Measurements from ENCODE around the gene VAPB.

The VAPB gene

GRCh38 chr20:58381627-58382026, 7.4 kb upstream of the VAPB start:
- DNase-seq, result no peak

GRCh38 chr20:58382096-58382495, 6.9 kb upstream of the VAPB start:
- DNase-seq, result no peak

- no peak for DNase-seq
Measured at GRCh38 chr20:58384821-58385220, 4.2 kb upstream of the VAPB start.

GRCh38 chr20:58388028-58388601, 914 bp upstream of the VAPB start:
- DNase-seq, result no peak

- DNase-seq, result no peak
Measured at GRCh38 chr20:58389324-58389967, 417 bp downstream of the VAPB start.

GRCh38 chr20:58389968-58390658, 1.1 kb downstream of the VAPB start:
- DNase-seq, result no peak

GRCh38 chr20:58390659-58391035, 1.6 kb downstream of the VAPB start:
- DNase-seq, result no peak

- DNase-seq, result no peak
Measured at GRCh38 chr20:58392286-58392685, 3.3 kb downstream of the VAPB start.

- no peak for DNase-seq
Measured at GRCh38 chr20:58393299-58393698, 4.3 kb downstream of the VAPB start.

GRCh38 chr20:58394801-58395200, 5.8 kb downstream of the VAPB start:
- DNase-seq, result no peak

GRCh38 chr20:58395604-58396003, 6.6 kb downstream of the VAPB start:
- no peak for DNase-seq

- DNase-seq, result no peak
Measured at GRCh38 chr20:58397429-58397828, 8.4 kb downstream of the VAPB start.

- DNase-seq, result no peak
Measured at GRCh38 chr20:58398254-58398653, 9.2 kb downstream of the VAPB start.

- DNase-seq, result no peak
Measured at GRCh38 chr20:58399926-58400325, 10.9 kb downstream of the VAPB start.

GRCh38 chr20:58401162-58401561, 12.1 kb downstream of the VAPB start:
- DNase-seq, result no peak

- DNase-seq, result no peak
Measured at GRCh38 chr20:58402305-58402704, 13.3 kb downstream of the VAPB start.

- DNase-seq, result no peak
Measured at GRCh38 chr20:58402827-58403226, 13.8 kb downstream of the VAPB start.

GRCh38 chr20:58403272-58403671, 14.2 kb downstream of the VAPB start:
- DNase-seq, result no peak

GRCh38 chr20:58405504-58406291, 16.7 kb downstream of the VAPB start:
- DNase-seq, result no peak

GRCh38 chr20:58406422-58407001, 17.5 kb downstream of the VAPB start:
- DNase-seq, result no peak

- DNase-seq, result no peak
Measured at GRCh38 chr20:58407201-58407873, 18.3 kb downstream of the VAPB start.

GRCh38 chr20:58407966-58408557, 19.0 kb downstream of the VAPB start:
- no peak for DNase-seq

All from NCI-H2107 (cell line).